A673 (cell line): ENCODE results near the gene DSTN. TPM values are rescaled to one million over a fixed set of nuclear protein-coding genes. Genes with fewer than 3 reads are reported as not detected.

Source experiments
- BruUV-seq: library from RNA; stranded (reverse); fragments of 400-500 nt; replicated peaks from 2 replicates; lab custom pipeline; 2021; lab: Mats Ljungman, UMichigan
- CTCF ChIA-PET: fragments of 300-600 bp; sonication (Branson Sonifier 250); formaldehyde crosslinking; loops from one replicate; lab custom pipeline; 2022; ENCODE audit warnings: antibody characterized with exemption; lab: Charles Lee
- POLR2A ChIA-PET: fragments of 300-600 bp; sonication (Branson Sonifier 250); formaldehyde crosslinking; loops from one replicate; lab custom pipeline; 2022; ENCODE audit warnings: antibody characterized with exemption; ENCODE audit not compliant: low non-redundant PET; lab: Charles Lee
- DNase-seq: peaks from one replicate; pipeline ENCODE4 v3.0.0-alpha.2; 2015; ENCODE audit warnings: low spot score
- H3K27ac ChIP-seq: fragments of 200-600 bp; sonication (generic); 2 replicates; pipeline ENCODE4 v1.5.1; 2016; ENCODE audit warnings: mixed run types, low read depth, mild to moderate bottlenecking, mixed read lengths, antibody characterized with exemption, low read length; ENCODE audit not compliant: poor library complexity, severe bottlenecking
- H3K27me3 ChIP-seq: fragments of 200-600 bp; sonication (generic); replicated peaks from 2 replicates; pipeline ENCODE4 v1.6.1; 2017; ENCODE audit warnings: mixed run types, low read depth, mild to moderate bottlenecking, mixed read lengths, antibody characterized with exemption, low read length; ENCODE audit not compliant: insufficient read depth, poor library complexity
- H3K36me3 ChIP-seq: fragments of 200-600 bp; sonication (generic); 2 replicates; pipeline ENCODE4 v1.6.1; 2016; ENCODE audit warnings: mixed run types, mild to moderate bottlenecking, mixed read lengths, antibody characterized with exemption, low read length; ENCODE audit not compliant: insufficient read depth, poor library complexity, severe bottlenecking
- H3K4me1 ChIP-seq: fragments of 200-600 bp; sonication (generic); 2 replicates; pipeline ENCODE4 v1.6.1; 2017; ENCODE audit warnings: mixed run types, mild to moderate bottlenecking, mixed read lengths, antibody characterized with exemption, low read length; ENCODE audit not compliant: insufficient read depth, poor library complexity, severe bottlenecking
- H3K4me3 ChIP-seq: fragments of 200-600 bp; sonication (generic); 2 replicates; pipeline ENCODE4 v1.5.1; 2016; ENCODE audit warnings: low read depth, mixed run types, mild to moderate bottlenecking, mixed read lengths, low read length; ENCODE audit not compliant: poor library complexity, severe bottlenecking
- H3K9me3 ChIP-seq: fragments of 200-600 bp; sonication (generic); 2 replicates; pipeline ENCODE4 v1.6.1; 2016; ENCODE audit warnings: mixed run types, low read depth, mild to moderate bottlenecking, mixed read lengths, antibody characterized with exemption, low read length; ENCODE audit not compliant: poor library complexity, severe bottlenecking
- CTCF ChIP-seq: fragments of 300-800, 200-600 bp; sonication (generic); conservative IDR thresholded peaks from 2 replicates; pipeline ENCODE4 v1.5.1; 2017; ENCODE audit warnings: low read depth, mild to moderate bottlenecking, antibody characterized with exemption, low read length, moderate library complexity, mixed read lengths
- EZH2 ChIP-seq: fragments of 200-600 bp; sonication (generic); IDR thresholded peaks from 2 replicates; pipeline ENCODE4 v1.6.1; 2017; ENCODE audit warnings: borderline replicate concordance, low read depth, mild to moderate bottlenecking, mixed read lengths, antibody characterized with exemption, low read length; ENCODE audit not compliant: poor library complexity, severe bottlenecking
- intact Hi-C: fragments of 100-400 bp; cut with micrococcal nuclease; formaldehyde crosslinking; loops from one replicate; pipeline ENCODE4 v1.10.0; 2022; ENCODE audit not compliant: unreplicated experiment
- total RNA-seq: library from RNA; stranded (reverse); gene quantifications from 2 replicates; pipeline ENCODE4 v1.2.3, GENCODE V29; 2021

Gene DSTN
- total RNA-seq, 1 experiment from 2014 or later, result 159 TPM

GRCh38 chr20:17609811-17610377 is 40.0 kb downstream of the DSTN start:
- intact Hi-C loops, result no loop called here
- ChIA-PET POLR2A (no interaction called here), CTCF (no interaction called here)
- Histone ChIP-seq H3K27me3 (no peaks in the 10 kb centered on the region), H3K36me3 (no peaks in the 10 kb centered on the region), H3K4me1 (peaks cover 9% of the 10 kb centered on the region), H3K9me3 (no peaks in the 10 kb centered on the region), H3K4me3 (no peak overlapping the region), H3K27ac (no peak overlapping the region)
- no peak for DNase-seq
- BruUV-seq, result no TSS peak
- TF ChIP-seq EZH2 (no peak), CTCF (no peak)

GRCh38 chr20:17610566-17611289 is 40.9 kb downstream of the DSTN start:
- TF ChIP-seq CTCF (no peak), EZH2 (no peak)
- CTCF ChIA-PET, result no interaction called here
- BruUV-seq, result no TSS peak
- Histone ChIP-seq H3K9me3 (no peaks in the 10 kb centered on the region), H3K36me3 (no peaks in the 10 kb centered on the region), H3K27me3 (no peaks in the 10 kb centered on the region), H3K27ac (no peak overlapping the region), H3K4me3 (no peak overlapping the region), H3K4me1 (peaks cover 11% of the 10 kb centered on the region)
- POLR2A ChIA-PET, result no interaction called here
- DNase-seq, result no peak
- intact Hi-C loops, result no loop called here

GRCh38 chr20:17611290-17611539 is 41.3 kb downstream of the DSTN start:
- Histone ChIP-seq H3K4me3 (no peak overlapping the region), H3K27me3 (no peaks in the 10 kb centered on the region), H3K9me3 (no peaks in the 10 kb centered on the region), H3K4me1 (peaks cover 11% of the 10 kb centered on the region), H3K27ac (no peak overlapping the region), H3K36me3 (peaks cover under 1% of the 10 kb centered on the region)
- POLR2A ChIA-PET, result no interaction called here
- intact Hi-C loops, result no loop called here
- no TSS peak for BruUV-seq
- TF ChIP-seq CTCF (no peak), EZH2 (no peak)
- CTCF ChIA-PET, result no interaction called here
- no peak for DNase-seq
